Hepatocyte (in vitro differentiated cells): ENCODE results near the gene GORASP1.

Experiments
- EZH2 ChIP-seq: fragments of 200-600 bp; sonication (generic); IDR thresholded peaks from 2 replicates; pipeline ENCODE4 v1.6.1; 2016; ENCODE audit warnings: antibody characterized with exemption, mild to moderate bottlenecking, borderline replicate concordance
- EZH2phosphoT487 ChIP-seq: fragments of 200-600 bp; sonication (generic); IDR thresholded peaks from one replicate; pipeline ENCODE4 v1.6.1; 2018; ENCODE audit warnings: antibody characterized with exemption, mild to moderate bottlenecking, low read depth, moderate library complexity; ENCODE audit not compliant: unreplicated experiment, severe bottlenecking
- TF ChIP-seq, protein P1 (sequence below): fragments of 200-600 bp; sonication (generic); IDR thresholded peaks from 2 replicates; pipeline ENCODE4 v1.5.1; 2016; ENCODE audit warnings: antibody characterized with exemption, mild to moderate bottlenecking; ENCODE audit not compliant: poor library complexity

DNA sequence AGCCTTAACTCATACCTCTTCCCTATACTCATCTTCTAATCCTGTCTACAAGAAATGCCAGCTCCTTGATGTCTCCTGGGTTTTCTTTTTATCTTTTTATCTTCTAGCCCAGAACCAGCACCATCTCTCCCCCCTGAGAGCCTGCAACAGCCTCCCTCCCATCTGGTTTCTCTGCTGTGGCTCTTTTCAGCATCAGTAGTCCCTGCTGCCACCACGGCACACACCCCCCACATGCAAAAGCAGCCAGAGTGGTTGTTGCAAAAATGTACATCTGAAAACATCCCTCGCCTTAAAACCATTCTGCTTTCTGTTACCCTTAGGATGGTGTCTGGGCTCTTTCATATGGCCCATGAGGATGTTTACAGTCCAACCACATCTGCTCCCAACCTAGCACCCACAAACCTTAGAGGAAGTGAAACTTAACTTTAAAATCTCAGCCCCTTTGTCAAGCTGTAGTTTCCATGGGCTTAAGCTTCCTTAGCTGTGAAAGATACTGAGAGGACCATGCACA lies 828 bp upstream of the GORASP1 start:
- TF ChIP-seq, protein P1, sequence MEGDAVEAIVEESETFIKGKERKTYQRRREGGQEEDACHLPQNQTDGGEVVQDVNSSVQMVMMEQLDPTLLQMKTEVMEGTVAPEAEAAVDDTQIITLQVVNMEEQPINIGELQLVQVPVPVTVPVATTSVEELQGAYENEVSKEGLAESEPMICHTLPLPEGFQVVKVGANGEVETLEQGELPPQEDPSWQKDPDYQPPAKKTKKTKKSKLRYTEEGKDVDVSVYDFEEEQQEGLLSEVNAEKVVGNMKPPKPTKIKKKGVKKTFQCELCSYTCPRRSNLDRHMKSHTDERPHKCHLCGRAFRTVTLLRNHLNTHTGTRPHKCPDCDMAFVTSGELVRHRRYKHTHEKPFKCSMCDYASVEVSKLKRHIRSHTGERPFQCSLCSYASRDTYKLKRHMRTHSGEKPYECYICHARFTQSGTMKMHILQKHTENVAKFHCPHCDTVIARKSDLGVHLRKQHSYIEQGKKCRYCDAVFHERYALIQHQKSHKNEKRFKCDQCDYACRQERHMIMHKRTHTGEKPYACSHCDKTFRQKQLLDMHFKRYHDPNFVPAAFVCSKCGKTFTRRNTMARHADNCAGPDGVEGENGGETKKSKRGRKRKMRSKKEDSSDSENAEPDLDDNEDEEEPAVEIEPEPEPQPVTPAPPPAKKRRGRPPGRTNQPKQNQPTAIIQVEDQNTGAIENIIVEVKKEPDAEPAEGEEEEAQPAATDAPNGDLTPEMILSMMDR = no peak
- TF ChIP-seq EZH2 (no peak), EZH2phosphoT487 (no peak)
